ENCODE data around the gene ARL14EP. TPM values are rescaled to one million over a fixed set of nuclear protein-coding genes. Genes with fewer than 3 reads are reported as not detected.

The ARL14EP gene
- total RNA-seq = 10 to 100 TPM; 25.0 to 27.2 TPM

GRCh38 chr11:30322826-30323710, at the start of gene ARL14EP:
TSS of gene ARL14EP (plus strand) at chr11:30323104. CDS start at chr11:30330949, 7,845 bp downstream.
- H3K36me3 Mint-ChIP-seq = no peaks in the 10 kb centered on the region

GRCh38 chr11:30277176-30277575, 45.7 kb upstream of the ARL14EP start:
- Mint-ChIP-seq H3K9me3 (no peaks in the 10 kb centered on the region), H3K4me1 (ENCODE audit: low read depth in 2 of 2) (peaks cover 14 to 16% of the 10 kb centered on the region in 2 donors), H3K27ac (no peak overlapping the region), H3K27me3 (peaks cover 9 to 10% of the 10 kb centered on the region in 2 donors), H3K36me3 (no peaks in the 10 kb centered on the region), H3K4me3 (no peak overlapping the region)
- DNase-seq (ENCODE audit: low spot score) = no peak
- no peak for ATAC-seq

More at GRCh38 chr11:30322826-30323710, at the start of gene ARL14EP:
- DNase-seq (ENCODE audit: low spot score) (peak; percentile 95), ATAC-seq (peak; percentile 98 to 99)
- H3K4me3 Mint-ChIP-seq = peak within 1 kb of the TSS; percentile 94
- peak within 1 kb of the TSS; percentile 97 to 98 for H3K27ac Mint-ChIP-seq
- H3K4me1 Mint-ChIP-seq (ENCODE audit: low read depth in 2 of 2) = peaks cover 29 to 31% of the 10 kb centered on the region in 2 donors
- peaks cover 0 to 18% of the 10 kb centered on the region in 2 donors for H3K27me3 Mint-ChIP-seq
- no peaks in the 10 kb centered on the region for H3K9me3 Mint-ChIP-seq

- no peak overlapping the region for H3K27ac Mint-ChIP-seq
- H3K36me3 Mint-ChIP-seq = no peaks in the 10 kb centered on the region
- DNase-seq (ENCODE audit: low spot score) (no peak), ATAC-seq (no peak)
- H3K9me3 Mint-ChIP-seq = no peaks in the 10 kb centered on the region
- no peak overlapping the region for H3K4me3 Mint-ChIP-seq
- no peaks in the 10 kb centered on the region for H3K27me3 Mint-ChIP-seq
- peaks cover 24 to 25% of the 10 kb centered on the region in 2 donors for H3K4me1 Mint-ChIP-seq (ENCODE audit: low read depth in 2 of 2)
Observed at GRCh38 chr11:30279796-30280195, 43.1 kb upstream of the ARL14EP start.

GRCh38 chr11:30281476-30282288, 41.2 kb upstream of the ARL14EP start:
- H3K4me3 Mint-ChIP-seq = peak overlapping the region; percentile 82

GRCh38 chr11:30282289-30282631, 40.6 kb upstream of the ARL14EP start:
- Mint-ChIP-seq H3K27me3 (no peaks in the 10 kb centered on the region), H3K4me1 (ENCODE audit: low read depth in 2 of 2) (peaks cover 24 to 25% of the 10 kb centered on the region in 2 donors), H3K4me3 (peak overlapping the region; percentile 82), H3K9me3 (no peaks in the 10 kb centered on the region), H3K27ac (peak overlapping the region; percentile 47 to 93), H3K36me3 (no peaks in the 10 kb centered on the region)
- ATAC-seq (peak; percentile 79 to 82), DNase-seq (ENCODE audit: low spot score) (peak; percentile 63)

More at GRCh38 chr11:30281476-30282288, 41.2 kb upstream of the ARL14EP start:
- peak overlapping the region; percentile 47 to 93 for H3K27ac Mint-ChIP-seq
- no peaks in the 10 kb centered on the region for H3K9me3 Mint-ChIP-seq
- peak; percentile 59 to 72 for ATAC-seq
- no peak for DNase-seq (ENCODE audit: low spot score)
- H3K36me3 Mint-ChIP-seq = no peaks in the 10 kb centered on the region
- H3K27me3 Mint-ChIP-seq = no peaks in the 10 kb centered on the region
- H3K4me1 Mint-ChIP-seq (ENCODE audit: low read depth in 2 of 2) = peaks cover 24 to 25% of the 10 kb centered on the region in 2 donors

GRCh38 chr11:30284836-30285235, 38.1 kb upstream of the ARL14EP start:
- ATAC-seq = no peak
- Mint-ChIP-seq H3K27me3 (no peaks in the 10 kb centered on the region), H3K36me3 (no peaks in the 10 kb centered on the region), H3K4me1 (ENCODE audit: low read depth in 2 of 2) (peaks cover 24 to 25% of the 10 kb centered on the region in 2 donors), H3K27ac (no peak overlapping the region), H3K9me3 (no peaks in the 10 kb centered on the region), H3K4me3 (no peak overlapping the region)
- no peak for DNase-seq (ENCODE audit: low spot score)

- H3K9me3 Mint-ChIP-seq = no peaks in the 10 kb centered on the region
- H3K27ac Mint-ChIP-seq = no peak overlapping the region
- no peak for DNase-seq (ENCODE audit: low spot score)
- H3K4me3 Mint-ChIP-seq = no peak overlapping the region
- ATAC-seq = no peak
- H3K36me3 Mint-ChIP-seq = no peaks in the 10 kb centered on the region
- no peaks in the 10 kb centered on the region for H3K27me3 Mint-ChIP-seq
- peaks cover 24% of the 10 kb centered on the region in 2 donors for H3K4me1 Mint-ChIP-seq (ENCODE audit: low read depth in 2 of 2)
Observed at GRCh38 chr11:30285416-30286121, 37.3 kb upstream of the ARL14EP start.

- H3K27me3 Mint-ChIP-seq = no peaks in the 10 kb centered on the region
- H3K27ac Mint-ChIP-seq = no peak overlapping the region
- no peaks in the 10 kb centered on the region for H3K4me1 Mint-ChIP-seq (ENCODE audit: low read depth in 2 of 2)
- no peak overlapping the region for H3K4me3 Mint-ChIP-seq
- H3K36me3 Mint-ChIP-seq = no peaks in the 10 kb centered on the region
- H3K9me3 Mint-ChIP-seq = no peaks in the 10 kb centered on the region
- no peak for ATAC-seq
- DNase-seq (ENCODE audit: low spot score) = no peak
Observed at GRCh38 chr11:30291331-30291730, 31.6 kb upstream of the ARL14EP start.

- H3K4me1 Mint-ChIP-seq (ENCODE audit: low read depth in 2 of 2) = no peaks in the 10 kb centered on the region
- no peak for DNase-seq (ENCODE audit: low spot score)
- no peak overlapping the region for H3K27ac Mint-ChIP-seq
- no peak for ATAC-seq
- H3K36me3 Mint-ChIP-seq = no peaks in the 10 kb centered on the region
- H3K27me3 Mint-ChIP-seq = no peaks in the 10 kb centered on the region
- no peaks in the 10 kb centered on the region for H3K9me3 Mint-ChIP-seq
- no peak overlapping the region for H3K4me3 Mint-ChIP-seq
Observed at GRCh38 chr11:30292545-30292944, 30.4 kb upstream of the ARL14EP start.

GRCh38 chr11:30295178-30295885, 27.6 kb upstream of the ARL14EP start:
- ATAC-seq (peak; percentile 43 to 52), DNase-seq (ENCODE audit: low spot score) (no peak)
- H3K27ac Mint-ChIP-seq = no peak overlapping the region
- no peaks in the 10 kb centered on the region for H3K27me3 Mint-ChIP-seq
- no peaks in the 10 kb centered on the region for H3K36me3 Mint-ChIP-seq
- no peak overlapping the region for H3K4me3 Mint-ChIP-seq
- no peaks in the 10 kb centered on the region for H3K4me1 Mint-ChIP-seq (ENCODE audit: low read depth in 2 of 2)
- H3K9me3 Mint-ChIP-seq = no peaks in the 10 kb centered on the region

GRCh38 chr11:30304620-30305019, 18.3 kb upstream of the ARL14EP start:
- Mint-ChIP-seq H3K27me3 (peaks cover 5 to 7% of the 10 kb centered on the region in 2 donors), H3K4me3 (no peak overlapping the region), H3K27ac (no peak overlapping the region), H3K4me1 (ENCODE audit: low read depth in 2 of 2) (no peaks in the 10 kb centered on the region), H3K36me3 (no peaks in the 10 kb centered on the region), H3K9me3 (peaks cover 2% of the 10 kb centered on the region)
- no peak for DNase-seq (ENCODE audit: low spot score)
- no peak for ATAC-seq

GRCh38 chr11:30310623-30311022, 12.3 kb upstream of the ARL14EP start:
- peaks cover 6 to 31% of the 10 kb centered on the region in 2 donors for H3K27me3 Mint-ChIP-seq
- DNase-seq (ENCODE audit: low spot score) = no peak

GRCh38 chr11:30311189-30311588, 11.7 kb upstream of the ARL14EP start:
- Mint-ChIP-seq H3K9me3 (peaks cover 4% of the 10 kb centered on the region), H3K4me1 (ENCODE audit: low read depth in 2 of 2) (peaks cover 7% of the 10 kb centered on the region in 2 donors), H3K4me3 (no peak overlapping the region), H3K27me3 (peaks cover 6 to 31% of the 10 kb centered on the region in 2 donors), H3K36me3 (peaks cover 7% of the 10 kb centered on the region), H3K27ac (peak overlapping the region in 1 of 2 donors; percentile 25)
- DNase-seq (ENCODE audit: low spot score) (no peak), ATAC-seq (no peak)

More at GRCh38 chr11:30310623-30311022, 12.3 kb upstream of the ARL14EP start:
- peaks cover 4% of the 10 kb centered on the region for H3K9me3 Mint-ChIP-seq
- H3K4me1 Mint-ChIP-seq (ENCODE audit: low read depth in 2 of 2) = peaks cover 7% of the 10 kb centered on the region in 2 donors
- peak overlapping the region in 1 of 2 donors; percentile 25 for H3K27ac Mint-ChIP-seq
- no peak overlapping the region for H3K4me3 Mint-ChIP-seq
- H3K36me3 Mint-ChIP-seq = peaks cover 7% of the 10 kb centered on the region
- no peak for ATAC-seq

Data from natural killer cell treated with Interleukin-12 subunit alpha and Interleukin-12 subunit beta and Interleukin-15 and Interleukin-18, amount 100 ng/mL, for 72 hours (primary cell).